NCI-H128 (cell line): ENCODE results near the gene FCAMR.

Experiments
- DNase-seq: peaks from one replicate; lab custom pipeline; 2025; ENCODE audit not compliant: unreplicated experiment; lab: John Stamatoyannopoulos, UW

The FCAMR gene

DNA sequence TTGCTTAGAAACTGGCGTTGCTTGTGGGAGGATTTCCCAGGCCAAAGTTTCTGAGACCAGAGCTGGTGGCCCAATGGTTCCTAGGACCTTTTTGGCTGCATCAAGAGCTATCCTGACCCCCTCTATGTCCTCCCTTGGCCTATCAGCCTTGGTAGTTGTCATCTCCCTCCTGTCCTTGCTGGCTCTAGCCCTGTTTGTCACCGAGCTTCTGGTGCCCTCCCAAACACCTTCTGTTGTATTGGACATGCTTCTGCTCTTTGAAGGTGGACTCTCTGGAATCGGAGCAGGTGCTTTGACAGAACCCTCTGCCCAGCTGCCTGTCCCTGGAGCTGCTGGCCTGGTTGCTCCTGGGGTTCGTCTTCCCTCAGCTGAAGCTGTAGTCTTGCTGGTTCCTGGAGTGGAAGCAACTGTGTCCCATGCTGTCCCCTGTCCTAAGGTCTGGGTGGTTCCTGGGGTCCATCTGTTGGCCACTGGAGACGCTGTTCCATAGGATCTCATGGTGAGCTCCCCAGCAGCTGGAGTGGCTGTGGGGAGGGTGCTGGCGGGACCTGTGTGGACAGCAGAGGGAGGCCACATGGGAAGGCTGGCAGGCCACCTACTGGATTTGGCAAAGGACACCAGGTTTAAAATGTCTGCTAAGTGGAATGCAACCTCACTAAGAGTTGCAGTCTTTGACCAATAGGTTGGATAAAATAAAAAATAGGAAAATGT lies 9.4 kb downstream of the FCAMR start:
- DNase-seq: no peak

DNA sequence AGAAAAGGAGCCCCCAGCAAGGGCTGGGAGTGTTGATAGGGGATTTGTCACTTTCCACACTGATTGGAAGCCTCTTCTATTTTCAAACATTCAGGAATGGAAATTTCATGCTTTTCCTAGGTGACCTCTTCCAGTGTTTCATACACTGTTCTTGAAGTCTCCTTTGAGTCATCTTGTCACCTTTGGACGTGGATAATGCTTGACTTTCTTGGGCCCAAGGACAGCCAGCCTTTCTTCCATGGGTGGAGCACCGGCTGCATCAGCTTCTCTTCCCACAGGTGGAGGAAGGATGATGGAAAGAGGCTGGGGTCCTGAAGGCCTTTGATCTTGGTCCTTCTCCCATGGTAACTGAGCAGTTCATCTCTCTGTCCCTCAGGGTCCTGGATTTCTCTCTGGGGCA lies 12.1 kb downstream of the FCAMR start:
- DNase-seq: no peak

DNA sequence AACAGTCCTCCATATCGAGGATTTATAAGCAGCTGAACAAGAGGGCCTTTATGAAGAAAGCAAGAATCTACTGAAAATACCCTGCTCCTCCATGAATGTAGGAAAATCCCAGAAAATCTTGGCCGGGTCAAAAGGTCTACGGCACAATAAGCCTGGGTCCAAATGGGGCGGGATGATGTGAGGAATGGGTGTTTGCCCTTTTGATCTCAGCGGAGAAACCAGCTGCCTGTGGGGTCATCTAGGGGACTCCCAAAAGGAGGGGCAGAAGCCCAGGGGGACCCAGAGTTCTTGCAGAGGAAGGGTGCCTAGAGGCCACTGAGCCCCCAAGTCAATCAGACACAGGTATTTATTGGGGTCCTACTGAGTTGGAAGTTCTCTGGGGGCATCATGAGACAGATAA lies 12.6 kb downstream of the FCAMR start:
- DNase-seq: no peak

DNA sequence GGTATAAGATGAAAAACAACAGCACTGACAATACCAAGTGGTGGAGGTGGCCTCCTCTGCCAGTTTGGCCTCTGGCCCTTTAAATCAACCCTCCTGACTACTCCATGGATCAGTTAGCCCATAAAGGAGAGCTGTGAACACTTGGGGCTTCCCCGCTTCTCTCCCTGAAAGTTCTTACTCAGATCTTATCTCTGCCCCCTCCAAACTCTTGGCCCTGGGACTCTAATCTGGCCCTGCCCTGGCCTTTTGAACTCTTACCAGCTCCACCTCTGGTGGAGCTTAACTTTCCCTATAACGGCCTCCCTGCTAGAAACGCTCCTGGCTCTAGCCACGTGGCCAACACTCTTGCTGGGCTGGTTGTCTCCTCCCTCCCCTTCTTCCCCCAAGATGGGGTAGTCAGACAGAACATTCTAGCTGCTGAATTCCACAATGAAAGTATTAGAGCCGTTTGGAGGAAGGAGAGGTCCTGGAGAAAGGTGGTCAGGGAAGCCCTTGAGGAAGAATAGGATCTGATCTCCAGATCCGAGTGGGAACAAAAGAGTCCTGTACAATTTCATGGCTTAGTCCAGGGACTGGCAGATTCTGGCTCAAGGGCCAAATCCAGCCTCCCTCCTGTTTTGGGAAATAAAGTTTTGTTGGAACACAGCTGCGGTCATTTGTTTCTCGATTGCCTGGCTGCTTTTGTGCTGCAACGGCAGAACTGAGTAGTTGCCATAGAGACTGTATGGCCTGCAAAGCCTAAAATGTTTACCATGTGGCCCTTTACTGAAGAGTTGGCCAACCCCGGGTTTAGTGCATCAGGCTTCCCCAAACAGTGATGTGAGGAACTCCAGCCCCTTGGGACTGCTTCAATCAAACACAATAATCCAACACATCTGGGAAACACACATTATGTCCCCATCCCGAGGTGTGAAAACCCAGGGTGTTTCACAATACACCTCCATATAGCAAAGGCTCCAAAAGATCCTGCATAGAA lies 14.5 kb downstream of the FCAMR start:
- no peak for DNase-seq

DNA sequence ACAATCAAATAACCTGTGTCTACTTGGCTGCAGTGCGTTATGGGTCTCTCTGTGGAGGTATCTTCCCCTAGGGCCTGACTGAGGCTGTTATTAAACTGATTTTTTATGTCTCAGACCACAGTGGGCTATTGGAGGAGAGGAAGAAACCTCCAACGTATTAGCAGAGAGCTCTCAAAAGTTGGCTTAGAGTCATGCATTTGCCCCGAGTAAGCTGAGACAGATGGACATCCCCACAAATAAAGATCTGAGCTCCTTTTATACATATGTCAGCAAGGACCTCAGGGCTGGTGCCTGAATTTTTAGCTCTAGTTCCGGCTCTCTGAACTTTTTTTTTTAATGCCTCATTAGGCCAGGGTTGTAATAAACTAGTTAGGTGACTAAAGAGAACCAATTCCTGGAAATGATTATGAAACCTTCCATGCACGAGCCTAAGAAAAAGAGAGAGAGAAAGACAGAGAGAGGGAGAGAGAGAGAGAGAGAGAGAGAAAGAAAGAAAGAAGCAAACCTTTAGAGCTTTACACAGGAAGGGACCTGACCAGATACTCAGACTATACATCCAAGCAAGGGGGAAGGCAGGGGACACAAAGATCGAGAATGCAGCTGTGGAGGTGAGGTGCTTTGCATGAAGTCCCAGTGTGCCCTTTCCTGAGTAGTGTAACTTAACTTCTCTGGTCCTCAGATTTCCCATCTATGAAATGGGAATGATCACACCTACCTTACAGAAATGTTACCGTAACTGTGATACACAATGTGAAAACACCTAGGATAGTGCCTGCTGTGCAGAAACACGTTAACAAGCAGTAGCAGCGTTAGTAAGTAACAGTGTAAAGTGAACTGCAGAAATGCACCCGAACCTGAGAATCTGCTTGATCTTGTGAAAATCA lies 15.6 kb downstream of the FCAMR start:
- DNase-seq: no peak

DNA sequence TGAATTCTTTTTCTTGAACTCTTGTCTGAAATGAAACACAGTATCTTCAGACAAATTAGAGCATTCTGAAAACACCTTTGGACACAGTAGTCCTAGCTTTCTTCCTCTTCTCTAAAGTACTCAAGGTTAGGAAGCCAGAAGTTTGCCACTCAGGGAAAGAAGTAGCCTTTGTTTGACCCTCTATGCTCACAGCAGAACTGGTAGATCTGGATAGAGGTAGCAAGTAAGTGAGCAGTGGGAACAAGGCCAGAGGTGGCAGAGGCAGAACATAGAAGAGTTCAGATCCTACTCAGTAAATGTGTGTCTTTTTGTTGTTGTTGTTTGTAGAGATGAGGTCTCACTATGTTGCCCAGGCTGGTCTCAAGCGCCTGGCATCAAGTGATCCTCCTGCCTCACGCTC lies 16.6 kb downstream of the FCAMR start:
- no peak for DNase-seq

DNA sequence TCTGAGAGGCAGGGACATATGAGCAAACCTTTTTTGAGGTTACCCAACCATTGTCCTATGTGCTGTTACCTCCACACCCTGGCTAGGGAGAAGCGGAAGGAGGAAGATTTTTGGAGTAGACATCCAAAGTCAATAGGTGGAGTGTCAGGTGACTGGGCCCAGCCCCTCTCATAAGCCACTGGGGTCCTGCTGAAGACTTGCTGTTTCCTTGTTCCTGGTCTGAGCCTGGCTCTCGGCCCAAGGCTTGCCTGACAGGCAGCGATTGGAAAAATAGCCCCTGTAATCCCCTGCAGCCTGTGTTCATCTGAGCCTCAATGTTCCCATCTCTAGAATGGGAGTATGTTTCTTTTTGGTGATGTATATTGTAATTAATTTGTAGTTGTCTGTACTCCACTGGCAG lies 17.1 kb downstream of the FCAMR start:
- DNase-seq: no peak

DNA sequence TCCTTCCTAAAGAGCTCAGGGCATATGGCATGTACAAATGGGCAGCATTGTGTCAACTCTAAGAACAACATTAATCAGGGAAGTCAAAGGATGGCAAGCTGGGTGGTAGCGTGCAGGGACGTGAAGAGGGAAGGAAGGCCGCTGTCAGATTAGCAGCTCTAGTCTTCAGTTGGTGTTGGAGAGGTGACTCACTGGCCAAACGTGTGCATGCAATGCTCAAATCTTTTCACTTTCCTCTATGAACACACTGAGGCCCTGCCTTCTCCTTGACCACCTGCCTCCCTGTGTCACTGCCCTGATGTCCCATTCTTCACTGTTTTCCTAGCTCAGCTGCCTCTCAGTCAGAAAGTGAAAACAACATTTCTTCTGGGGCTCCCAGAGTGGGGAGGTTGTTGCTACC lies 18.1 kb downstream of the FCAMR start:
- DNase-seq: no peak

DNA sequence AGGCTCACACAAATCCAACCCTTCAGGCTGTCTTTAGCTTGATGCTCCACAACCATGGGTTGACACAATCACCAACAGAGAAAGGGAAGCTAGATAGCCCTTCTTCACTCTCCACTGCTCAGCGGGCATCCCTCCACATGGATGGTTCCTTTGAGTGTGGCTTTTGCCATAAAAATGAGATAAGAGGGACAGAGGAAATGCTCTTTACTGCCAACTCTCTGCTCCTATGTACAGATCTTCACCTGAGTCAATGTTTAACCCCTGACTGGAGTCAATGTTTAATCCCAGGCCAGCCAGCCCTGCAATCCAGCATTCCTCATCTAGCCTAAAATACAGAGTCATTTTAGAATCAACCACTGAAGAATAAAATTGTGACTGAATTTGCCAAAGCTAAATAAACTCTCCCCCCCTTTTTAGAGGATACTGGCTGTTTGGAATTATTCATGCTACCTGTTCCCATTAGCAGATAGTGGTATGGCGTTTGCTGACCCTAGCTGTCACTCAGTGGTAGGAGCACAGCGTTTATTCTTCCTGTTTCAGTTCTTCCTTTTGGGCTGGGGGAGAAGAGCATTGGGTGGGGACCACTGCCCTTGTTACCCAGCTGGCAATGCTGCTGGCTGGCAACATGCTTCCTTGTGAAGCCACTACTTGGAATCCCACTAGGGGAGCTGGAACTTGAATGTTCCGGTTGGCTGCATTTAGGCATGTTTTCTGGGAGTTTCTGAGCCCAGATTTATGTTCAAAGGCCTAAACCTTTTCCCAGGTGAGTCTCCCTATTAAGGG lies 18.8 kb downstream of the FCAMR start:
- DNase-seq: no peak

DNA sequence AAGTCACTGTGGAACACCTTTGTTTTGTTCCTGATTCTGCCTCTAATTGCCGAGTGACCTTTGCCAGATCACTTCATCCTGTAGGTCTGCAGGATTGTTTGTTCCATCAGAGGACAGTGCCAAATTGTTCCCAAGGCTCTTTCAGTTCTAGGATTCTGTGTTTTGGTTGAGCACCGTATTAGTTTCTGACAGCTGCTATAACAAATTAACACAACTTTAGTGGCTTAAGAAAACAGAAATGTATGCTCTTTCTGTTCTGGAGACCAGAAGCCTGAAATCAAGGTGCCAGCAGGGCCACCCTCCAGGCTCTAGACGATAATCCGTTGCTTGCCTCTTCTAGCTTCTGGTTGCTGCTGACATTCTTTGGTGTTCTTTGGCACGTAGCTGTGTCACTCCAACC lies 20.6 kb downstream of the FCAMR start:
- no peak for DNase-seq

DNA sequence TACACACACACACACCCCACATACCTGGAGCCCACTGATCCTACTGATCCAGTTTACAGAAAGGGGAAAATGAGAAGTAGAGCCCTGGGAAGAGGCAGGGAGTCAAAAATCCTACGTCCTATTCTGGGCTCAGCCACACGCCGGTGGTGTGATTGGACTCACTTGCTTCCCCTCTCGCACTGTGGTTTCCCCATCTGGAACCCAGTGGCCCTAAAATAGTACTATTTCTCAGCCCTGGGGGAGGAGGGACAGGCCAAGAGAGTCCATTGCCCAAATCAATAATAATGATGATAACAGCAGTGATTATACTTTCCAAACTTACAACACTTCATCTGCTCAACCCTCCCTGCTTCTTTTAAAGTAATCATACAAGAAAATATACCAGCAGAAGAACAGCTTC lies 21.1 kb downstream of the FCAMR start:
- DNase-seq: no peak

DNA sequence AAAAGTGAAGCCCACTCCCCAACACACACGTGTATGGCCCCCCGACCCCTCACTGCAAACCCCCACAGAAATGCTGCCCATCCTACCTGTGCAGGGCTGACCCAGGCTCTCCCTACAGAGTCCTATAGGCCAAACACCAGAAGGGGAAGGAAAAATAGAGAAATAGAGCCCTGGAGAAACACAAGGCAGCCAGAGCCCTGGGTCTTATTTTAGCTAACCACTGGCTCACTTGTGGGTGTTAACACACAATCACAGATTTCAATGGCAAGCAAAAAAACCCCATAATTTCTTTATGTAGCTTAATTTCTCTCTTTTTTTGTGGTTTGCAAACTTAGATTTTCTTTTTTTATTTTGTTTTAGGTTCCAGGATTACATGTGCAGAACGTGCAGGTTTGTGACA lies 23.0 kb downstream of the FCAMR start:
- no peak for DNase-seq

DNA sequence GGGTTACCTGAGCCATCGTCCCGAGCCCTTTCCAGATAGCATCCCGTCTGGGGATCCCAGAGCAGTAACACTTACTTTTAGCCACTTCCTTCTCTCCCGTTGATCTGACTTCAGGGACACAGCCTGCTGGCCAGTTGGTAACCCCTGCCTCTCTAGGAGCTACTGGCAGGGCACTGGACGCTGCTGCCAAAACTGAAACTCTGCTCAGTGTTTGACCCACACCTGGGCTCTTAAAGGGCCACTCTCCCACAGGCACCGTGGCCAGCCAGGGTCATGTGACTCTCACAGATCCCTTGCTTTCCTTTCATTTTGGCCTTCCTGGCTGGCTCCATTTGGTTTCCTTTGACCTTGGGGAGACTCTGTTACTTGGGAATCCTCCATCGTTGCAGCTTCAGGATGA lies 24.0 kb downstream of the FCAMR start, which contains the start of gene PIGR:
TSS of gene PIGR (minus strand) at position 206 of the 400 bp plus-strand sequence. CDS start 5,935 bp downstream, outside the sequence.
- no peak for DNase-seq

DNA sequence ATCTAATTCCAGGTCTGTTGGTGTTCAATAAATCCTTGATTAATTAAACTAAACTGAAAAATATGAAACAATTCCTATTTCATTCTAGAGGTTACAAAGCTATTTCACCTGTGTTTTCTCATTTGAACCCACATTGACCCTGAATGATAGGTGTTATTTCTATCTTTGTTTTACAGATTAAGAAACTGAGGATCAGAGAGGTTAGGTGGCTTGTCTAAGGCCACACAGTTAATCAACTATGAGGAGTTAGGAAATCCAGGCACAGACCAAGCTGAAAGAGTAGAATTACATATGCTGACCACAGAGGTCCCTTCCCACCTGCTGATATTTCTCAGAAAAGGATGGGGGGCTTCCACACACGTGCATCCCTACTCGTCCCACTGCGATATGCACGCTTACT lies 24.5 kb downstream of the FCAMR start:
- DNase-seq: no peak

DNA sequence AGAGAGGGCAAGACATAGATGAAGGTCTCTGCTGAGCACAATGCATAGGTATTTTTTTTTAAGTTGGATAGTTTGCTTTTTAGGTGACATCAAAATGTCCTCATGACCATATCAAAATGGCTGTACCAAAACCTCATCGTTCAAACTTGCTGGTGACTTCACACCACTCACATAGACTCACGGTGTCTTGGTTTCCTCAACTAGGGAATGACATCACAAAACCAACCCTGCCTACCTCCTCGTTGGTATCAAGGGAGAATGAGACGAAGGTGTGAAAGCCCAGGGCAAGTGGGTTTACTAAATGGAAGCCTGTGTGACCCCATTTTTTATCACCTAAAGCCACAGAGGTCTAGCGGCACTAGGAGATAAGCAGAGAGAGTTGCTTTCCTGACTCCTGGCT lies 25.6 kb downstream of the FCAMR start:
- no peak for DNase-seq

DNA sequence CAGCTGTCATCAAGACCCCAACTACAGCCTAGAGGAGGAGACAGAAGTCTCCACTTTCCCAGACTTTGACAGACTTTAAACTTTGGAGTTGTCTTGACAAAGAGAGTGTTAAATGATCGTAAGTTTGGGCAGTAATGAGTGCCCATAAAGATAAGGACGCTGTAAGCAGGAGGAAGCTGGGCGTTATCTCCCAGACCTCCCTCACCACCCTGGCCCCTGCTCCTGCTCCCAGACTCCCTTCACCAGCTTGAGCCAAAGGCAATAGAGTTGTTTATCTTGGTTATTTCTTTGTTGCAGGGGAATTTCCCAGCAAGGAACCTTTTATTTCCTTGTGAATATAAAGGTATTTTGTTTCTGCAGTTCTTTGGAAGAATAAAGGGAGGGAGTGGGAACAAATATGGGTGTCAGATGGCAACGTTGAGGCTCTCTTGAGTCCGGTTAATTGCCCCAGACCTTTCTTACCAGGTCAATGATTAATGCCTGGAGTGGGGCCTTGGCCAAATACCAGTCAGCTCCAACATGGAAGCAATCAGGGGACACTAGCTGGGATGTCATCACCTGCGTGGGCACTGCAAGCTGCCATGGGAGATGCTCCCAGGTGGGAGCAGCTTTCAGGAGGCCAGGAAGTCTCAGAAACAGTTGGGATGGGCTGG lies 28.4 kb downstream of the FCAMR start:
- no peak for DNase-seq

DNA sequence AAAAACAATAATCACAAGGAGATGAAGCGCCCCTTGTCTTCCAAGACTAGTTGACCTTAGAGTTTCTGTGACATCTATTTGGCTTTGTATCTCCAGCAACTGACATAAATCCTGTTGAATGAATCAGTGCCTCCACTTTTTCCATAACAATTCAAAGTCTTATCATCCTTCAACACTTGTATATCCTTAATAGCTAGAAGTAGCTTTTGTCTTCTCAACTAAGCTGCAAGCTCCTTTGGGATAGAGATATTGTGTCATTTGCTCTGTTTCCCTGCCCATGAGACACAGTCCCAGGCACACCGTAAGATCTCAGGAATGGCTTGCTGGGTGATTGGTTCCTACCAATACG lies 29.7 kb downstream of the FCAMR start:
- DNase-seq: no peak

DNA sequence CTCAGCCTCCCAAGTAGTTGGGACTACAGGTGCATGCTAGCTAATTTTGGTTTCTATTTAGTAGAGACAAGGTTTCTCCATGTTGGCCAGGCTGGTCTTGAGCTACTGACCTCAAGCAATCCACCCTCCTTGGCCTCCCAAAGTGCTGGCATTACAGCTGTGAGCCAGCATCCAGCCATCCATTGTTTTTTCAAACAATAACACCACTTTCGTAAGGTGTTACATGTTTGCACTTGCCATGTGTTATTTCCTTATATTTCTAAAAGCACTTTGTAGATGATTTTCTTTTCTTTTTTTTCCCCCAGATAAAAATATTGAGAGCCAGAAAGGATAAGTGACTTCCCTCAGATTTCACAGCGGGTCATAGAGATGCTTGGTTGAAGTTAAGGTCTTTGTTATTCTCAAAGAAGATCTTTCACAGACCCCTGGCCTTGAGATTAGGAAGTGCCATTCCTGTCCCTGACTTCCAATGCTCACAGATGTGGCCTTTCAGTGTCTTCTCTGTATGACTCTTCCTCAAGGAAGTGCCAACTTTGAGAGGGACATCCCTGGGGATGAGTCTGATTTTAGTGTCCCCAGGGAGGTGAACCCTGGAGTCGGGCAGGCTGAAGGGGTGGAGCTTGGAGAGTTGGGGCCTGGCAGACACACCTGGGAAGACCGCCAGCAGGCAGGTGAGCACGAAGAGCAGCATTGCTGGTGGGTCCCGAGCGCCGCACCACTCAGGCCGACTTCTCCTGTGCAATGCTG lies 30.2 kb downstream of the FCAMR start:
- no peak for DNase-seq

DNA sequence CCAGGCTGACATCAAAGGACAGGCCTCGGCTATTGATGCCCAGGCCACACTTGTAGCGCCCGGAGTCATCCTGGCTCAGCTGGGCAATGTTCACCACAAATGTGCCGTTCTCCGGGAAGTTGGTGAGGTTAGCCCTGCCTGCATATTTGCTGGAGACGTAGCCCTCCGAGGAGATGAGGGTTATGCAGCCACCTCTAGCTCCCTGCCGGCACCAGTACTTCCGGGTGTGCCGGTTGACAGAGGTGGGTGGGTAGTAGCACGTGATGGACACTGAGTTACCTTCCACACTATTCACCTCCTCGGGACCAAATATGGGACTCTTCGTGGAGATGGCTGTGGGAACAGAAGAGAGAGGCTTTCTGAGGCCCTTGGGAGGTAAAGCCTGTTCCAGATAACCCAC lies 31.1 kb downstream of the FCAMR start:
- no peak for DNase-seq
